HG03565 (cell line): Measurements from ENCODE around the gene BIK.
"Not testable (repeated sequence)": the region's sequence is repeated elsewhere in the genome, so short reads cannot be mapped to it uniquely, and the experiment has no call there.

Source experiments
- ATAC-seq: cut with Tn5 transposase; IDR thresholded peaks from one replicate; pipeline ENCODE4 v1.9.1; 2021; ENCODE audit warnings: mild to moderate bottlenecking, moderate library complexity; ENCODE audit not compliant: unreplicated experiment

BIK gene

DNA sequence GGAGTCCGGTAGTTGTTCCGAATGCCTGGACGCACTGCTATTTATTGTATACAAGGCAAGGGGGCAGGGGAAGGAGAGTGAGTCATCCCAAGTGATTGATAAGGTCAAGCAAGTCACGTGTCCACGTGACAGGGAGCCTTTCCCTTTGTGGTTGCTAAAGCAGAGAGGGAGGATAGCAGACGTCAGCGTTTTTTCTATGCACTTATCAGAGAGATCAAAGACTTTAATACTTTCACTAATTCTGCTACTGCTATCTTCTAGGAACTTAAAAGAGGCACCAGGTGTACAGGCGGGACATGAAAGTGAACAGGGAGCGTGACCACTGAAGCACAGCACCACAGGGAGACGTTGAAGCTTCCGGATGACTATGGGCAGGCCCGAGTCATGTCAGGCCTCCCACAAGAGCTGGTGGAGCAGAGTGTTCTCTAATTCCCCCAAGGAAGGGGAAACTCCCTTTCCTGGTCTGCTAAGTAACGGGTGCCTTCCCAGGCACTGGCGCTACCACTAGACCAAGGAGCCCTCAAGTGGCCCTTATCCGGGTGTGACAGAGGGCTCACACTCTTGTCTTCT is 6.4 kb upstream of the BIK start:
- ATAC-seq, result not testable (repeated sequence)

DNA sequence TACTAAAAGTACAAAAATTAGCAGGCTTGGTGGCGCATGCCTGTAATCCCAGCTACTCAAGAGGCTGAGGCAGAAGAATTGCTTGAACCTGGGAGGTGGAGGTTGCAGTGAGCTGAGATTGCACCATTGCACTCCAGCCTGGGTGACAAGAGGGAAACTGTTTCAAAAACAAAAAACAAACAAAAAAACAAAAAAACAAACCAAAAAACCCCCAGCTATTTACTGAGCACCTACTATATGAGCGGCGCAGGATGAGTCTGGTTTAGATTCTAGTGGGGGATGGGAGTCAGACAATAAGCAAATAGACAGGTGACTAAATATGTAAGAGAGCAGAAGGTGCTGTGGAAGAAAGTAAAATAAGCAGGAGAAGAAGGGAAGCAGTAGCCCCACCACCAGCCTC is 5.6 kb upstream of the BIK start:
- ATAC-seq, result not testable (repeated sequence)

DNA sequence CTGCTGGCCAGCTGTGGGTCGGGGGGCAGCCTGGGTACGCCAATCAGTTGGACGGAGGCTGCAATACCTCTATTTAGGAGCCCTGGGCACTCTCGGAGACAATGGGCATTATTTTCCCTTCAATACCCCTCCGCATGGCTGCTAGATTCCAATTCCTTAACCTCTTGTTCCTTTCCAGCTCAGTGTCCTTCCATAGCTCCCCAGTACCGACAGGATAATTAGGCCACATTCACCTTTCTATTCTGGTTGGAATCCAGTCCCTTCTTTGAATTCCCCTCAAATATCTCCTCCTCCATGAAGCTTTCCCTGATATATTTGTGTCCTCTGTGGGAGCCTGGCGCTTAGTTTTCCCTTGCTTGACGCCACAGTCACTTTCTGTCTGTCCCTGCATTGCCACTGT is 4.2 kb upstream of the BIK start:
- no peak for ATAC-seq

DNA sequence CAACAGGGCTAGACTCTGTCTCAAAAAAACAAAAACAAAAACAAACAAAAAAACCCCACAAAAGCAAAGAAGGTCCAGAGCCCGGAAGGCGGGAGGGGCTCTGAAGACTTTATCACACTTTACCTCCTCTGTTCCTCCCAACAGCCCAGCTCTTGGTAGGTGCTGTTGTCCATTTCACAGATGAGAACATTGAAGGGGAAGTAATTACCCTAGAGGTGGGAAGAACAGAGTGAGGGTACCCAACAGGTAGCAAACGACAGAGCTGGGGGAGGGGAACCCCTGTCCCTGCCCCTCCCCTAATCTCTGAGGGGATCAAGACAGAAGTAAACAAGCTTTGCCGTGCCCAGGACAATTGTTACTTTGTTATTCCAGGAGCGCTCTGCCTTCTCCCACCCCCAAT is 1.0 kb upstream of the BIK start:
- ATAC-seq, result no peak

DNA sequence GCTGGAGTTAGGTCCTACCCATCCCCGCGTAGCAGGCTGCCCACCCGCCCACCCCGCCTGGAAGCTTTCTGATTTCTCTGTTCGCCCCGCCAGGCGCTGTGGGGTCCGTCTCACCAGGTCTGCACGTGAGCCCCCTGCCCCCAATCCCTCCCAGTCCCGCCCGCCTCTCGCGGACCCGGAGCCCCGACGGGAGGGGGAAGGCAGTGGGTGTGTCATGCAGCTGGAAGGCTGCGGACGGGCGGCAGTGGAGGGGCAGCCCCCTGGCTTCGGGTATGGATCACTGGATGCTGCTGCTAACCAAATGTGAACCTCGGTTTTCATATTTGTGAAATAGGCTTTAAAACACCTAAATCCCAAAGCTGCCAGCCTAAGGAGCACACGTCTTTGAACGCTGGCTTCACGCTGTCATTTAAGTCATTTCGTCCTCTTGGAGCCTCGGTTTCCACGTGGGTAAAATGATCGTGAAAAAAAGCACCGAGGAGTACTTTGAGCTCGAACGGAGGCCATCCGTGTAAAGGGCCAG is 568 bp upstream of the BIK start:
- ATAC-seq, result no peak

DNA sequence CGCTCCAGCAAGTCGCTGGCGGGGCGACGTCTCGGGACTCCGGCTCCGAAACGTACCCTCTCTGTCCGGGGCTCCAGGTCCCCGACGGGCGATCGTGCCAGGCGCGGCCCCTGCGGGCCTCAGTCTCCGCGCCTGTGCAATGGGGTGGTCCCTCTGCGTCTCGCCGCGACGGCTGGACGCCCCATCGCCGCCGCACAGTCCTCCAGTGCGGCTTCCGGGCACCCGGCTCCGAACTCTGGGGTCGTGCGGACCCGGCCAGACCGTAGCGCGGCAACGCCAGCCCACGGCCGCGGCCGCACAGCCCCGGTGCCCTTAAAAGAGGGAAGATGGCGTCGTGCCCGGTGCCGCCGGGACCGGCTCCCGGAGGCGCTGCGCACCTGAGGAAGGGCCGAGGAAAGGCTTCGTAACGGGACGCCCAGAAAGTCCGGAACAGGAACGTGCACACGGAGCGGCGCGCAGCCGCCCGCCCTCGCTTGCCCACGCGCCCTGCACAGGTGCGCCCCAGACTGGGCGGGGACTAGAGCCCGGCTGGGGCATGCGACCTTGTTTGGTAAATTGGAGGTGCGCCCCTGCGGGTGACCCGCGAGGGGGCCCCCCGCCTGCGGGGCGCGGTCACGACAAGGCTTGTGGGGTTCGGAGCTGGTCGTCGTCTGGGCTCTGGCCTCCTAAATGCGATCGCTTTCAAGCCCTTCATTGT is 525 bp downstream of the BIK start:
- no peak for ATAC-seq

DNA sequence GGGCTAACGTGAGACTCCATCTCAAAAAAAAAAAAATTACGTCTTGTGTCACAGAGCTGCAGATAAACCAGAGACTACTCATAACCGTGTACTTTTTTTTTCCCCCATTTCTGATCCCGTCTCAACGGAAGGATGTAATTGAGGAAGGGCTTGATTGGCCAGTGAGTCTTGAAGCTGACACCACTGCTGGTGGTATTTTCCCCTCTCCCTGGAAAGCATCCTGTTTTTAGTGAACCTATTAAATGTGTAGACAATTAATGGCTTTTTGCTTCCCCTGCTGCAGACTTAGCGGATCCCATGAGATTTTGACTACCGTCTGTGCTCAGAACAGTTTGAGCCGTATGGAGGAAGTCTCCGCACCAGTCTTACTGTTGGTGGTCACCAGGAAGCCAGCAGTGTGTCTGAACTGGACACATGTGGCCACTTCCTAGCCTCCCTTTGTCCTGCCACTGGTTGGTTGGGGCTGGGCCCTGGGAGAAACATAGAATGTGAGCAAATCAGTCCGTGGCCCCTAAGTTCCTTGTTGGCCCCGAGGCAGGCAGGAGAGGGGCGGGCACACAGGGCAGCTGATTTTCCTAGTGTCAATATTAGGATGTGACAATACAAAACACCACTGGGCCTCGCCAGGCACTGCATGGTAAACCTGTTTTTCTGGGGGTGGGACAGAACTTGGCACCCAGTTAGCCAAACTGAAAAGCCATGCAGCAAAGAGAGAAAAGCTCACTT is 3.1 kb downstream of the BIK start:
- no peak for ATAC-seq

DNA sequence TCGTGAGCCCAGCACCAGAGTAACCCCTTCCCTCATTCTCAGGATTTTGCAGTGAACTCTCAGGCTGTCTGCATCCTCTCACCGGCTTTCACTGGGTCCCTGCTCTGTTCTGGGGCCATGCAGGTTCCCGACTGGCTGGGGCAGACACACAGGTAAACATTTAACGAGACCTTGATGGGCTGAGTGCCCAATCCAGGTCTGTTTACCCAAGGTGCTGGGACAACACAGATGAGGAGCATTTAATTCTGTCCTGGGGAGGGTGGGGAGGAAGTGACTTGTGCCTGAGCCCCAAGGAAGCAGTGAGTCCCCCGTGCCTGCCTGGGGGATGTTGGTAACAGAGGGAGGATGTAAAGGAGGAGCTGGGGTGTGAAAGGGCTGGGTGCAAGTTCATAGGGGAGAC is 4.4 kb downstream of the BIK start:
- ATAC-seq, result no peak

DNA sequence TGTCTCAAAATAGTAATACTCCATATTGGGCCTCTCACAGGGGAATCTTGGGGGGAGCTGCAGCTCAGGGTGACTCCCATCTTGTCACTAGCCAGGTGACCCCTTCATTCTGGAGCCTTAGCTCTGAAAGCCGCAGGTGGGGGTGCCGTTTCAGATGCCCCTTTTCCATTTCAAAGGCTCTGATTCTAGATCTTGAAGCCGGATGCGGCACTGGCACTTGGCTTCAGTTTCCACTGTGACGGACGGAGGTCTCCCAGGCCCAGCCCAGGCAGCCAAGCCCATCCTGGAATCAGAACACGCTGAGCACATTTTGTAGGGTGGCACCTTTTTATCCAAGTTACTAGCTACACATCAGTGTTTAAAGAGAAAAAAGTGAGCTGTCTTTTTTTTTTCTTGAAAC is 6.4 kb downstream of the BIK start:
- ATAC-seq, result no peak

DNA sequence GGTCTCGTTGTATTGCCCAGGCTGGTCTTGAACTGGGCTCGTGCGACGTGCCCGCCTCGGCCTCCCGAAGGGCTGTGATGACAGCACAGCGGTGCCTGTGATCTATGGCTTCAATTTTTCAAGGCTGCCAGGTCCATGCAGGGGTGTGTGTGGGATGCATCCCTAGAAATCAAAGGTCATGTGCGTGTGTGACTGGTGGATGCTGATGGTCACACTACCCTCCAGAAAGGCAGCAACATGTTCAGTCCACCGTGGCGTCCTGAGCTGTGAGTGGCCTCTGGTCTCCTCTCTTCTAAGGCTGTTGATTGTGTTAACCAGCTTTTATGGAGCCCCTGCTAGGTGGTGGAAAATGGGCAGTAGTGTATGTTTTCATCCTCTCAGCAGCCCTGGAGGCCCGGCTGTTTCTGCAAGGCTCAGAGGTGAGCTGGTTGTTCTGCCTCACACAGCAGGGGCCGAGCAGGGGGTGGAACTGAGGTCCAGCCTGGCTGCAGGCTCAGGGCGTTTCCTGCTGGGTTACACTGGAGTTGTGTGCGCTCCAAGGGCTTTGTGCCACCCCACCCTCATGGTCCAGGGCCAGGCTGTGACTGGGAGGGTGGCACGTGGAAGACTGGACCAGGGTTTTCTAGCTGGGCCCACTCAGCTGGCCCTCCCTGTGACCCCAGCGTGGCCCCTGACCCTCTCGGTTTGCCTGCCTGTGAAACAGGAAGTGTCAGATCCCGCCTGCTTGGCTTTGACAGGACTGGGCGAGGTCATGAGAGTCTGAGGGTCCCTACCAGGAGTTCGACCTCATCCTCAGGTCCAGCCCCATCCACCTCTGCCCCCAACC is 7.7 kb downstream of the BIK start:
- ATAC-seq, result no peak

DNA sequence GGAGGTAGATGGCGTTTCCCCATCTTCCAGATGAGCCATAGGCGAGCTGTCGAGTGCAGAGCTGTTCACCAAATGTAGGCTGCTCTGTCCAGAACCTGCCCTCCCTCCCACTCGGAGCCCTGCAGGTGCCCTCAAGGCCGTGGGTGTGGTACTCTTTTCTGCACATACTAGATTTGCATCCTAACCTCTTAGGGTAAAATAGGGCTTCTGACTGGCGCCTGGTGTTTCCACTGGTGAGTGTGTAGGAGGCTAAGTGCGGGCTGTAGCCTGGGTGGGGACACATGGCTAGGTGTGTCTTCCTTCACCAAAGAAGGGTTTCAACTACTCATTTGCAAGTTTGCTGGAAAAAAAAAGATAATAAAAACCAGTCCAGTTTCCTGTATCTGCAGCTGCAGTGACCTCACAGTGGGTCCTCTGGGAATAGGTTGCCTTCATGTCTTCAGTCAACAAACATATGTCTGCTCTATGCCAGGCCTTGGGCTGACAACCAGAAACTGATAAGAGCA is 8.5 kb downstream of the BIK start:
- no peak for ATAC-seq

DNA sequence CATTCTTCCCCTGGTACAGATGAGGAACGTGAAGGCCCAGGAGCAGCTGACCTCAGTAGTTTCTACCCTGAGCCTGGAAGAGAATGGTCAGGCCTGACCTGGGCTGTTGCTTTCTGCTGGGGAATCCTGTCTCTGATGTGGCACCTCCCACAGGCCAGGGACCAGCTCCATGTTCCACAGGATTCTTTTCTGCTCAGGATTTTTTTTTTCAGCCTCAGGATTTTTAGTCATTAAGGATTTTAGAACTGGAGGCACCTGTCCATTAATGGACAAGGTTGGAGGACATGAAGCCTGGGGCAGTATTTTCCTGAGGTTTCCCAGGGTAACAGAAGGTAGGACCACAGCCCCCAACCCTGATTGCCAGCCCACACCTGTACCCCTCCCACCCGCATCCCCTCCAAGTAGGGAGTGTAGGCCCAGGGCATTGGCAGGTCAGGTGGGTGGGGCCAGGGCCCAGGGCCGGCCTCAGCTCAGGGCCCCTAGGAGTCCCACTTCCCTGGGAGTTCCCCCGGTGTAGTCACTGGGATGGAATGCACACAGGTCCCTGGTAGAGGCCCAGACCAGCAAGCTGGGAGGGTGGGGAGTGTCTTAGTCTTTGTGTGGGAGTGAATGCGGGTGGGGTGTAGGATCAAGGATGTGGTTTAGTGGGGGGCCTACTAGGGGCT is 16.1 kb downstream of the BIK start:
- no peak for ATAC-seq

DNA sequence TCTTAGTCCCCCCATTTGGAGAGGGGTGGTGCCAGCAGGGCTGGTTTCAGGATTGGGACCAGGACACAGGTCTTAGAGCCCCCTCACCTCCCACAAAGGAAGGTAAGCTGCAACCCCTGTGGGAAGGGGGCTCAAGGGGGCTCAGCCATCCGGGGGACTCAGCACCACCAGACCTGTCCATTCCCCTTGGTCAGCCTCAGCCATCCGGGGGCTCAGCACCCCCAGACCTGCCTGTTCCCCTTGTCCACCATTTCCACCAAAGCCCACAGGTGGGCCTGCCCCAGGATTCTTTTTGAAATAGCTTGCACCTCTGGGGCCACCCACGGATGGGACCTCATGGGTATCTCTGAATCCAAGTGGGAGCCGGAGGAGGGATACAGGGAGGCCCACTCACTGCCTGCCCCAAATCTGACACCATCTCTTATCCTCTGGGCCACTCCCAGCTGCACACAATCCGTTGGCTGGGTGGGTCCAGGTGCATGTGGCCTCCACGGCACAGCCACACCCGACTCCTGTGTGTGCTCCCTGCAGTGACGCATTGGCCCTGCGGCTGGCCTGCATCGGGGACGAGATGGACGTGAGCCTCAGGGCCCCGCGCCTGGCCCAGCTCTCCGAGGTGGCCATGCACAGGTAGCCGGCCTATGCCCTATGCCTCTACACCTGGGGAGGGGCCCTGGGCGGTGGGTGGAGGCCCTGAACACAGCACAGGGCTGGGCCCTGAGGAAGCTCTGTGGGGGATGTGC is 16.8 kb downstream of the BIK start:
- no peak for ATAC-seq

DNA sequence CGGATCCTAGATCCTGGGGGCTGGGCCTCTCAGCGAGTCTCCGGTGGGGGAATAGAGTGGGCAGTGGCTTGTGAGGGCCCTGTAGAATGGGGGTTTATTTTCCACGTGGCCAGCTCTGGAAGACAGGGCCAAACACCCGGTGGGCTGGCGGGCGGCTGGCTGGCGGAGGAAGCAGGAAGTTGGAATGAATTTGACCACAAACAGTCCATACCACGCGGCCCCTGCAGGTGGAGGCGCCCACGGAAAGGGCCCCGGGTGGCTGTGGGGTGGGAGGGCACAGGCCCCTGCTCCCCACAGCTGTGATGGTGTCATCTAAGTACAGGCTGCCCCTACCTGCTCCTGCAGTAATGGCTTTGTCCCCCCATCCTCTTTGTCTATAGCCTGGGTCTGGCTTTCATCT is 17.6 kb downstream of the BIK start:
- no peak for ATAC-seq

DNA sequence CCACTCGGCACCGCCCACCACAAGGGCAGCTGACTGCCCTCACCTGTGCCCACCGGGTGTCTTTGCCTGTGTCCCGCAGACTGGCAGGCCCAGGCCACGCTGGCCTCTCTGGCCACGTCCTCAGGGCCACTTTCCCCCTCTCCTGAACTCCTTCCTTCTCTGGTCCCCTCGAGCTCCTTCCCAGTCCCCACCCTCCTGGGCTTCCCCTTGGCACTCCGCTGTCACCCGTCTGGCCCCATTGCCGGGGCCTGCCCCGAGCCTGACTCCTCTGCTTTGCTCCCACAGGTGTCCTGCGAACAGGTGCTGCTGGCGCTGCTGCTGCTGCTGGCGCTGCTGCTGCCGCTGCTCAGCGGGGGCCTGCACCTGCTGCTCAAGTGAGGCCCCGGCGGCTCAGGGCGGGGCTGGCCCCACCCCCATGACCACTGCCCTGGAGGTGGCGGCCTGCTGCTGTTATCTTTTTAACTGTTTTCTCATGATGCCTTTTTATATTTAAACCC is 18.4 kb downstream of the BIK start:
- no peak for ATAC-seq

DNA sequence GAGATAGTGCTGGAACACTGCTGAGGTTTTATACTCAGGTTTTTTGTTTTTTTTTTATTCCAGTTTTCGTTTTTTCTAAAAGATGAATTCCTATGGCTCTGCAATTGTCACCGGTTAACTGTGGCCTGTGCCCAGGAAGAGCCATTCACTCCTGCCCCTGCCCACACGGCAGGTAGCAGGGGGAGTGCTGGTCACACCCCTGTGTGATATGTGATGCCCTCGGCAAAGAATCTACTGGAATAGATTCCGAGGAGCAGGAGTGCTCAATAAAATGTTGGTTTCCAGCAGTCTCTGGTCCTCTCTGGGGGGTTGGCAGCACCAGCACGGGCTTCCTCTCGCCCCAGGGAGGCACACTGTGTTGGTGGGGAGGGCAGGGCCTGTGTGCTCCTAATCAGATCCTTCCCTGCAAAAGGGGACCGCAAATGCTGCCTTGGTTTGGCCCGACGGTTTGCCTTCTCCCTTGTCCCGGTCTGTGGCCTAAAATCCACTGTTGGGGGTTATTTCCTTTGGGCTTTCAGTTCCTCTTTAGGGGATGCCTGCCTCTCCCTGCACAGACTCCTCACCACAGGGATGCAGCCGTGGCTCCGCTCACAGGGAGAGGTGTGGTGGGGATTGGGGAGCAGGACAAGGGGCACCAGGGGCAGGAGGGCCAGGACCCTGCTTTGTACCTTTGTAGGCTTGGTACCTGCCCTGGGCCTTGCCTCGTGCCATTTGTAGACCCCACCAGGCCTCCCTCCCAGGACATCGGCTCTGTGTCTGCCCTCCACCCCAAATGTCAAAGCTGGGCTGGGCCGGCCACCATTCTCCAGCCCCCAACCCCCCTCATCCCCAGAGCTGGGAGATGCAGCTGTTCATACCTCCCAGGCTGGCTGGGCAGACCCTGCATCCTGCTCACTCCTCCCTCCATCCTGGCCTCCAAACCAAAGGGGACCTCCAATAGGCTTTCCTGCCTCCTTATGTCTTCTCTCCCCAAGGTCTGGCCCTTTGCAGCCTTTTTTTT is 19.2 kb downstream of the BIK start:
- ATAC-seq, result no peak

DNA sequence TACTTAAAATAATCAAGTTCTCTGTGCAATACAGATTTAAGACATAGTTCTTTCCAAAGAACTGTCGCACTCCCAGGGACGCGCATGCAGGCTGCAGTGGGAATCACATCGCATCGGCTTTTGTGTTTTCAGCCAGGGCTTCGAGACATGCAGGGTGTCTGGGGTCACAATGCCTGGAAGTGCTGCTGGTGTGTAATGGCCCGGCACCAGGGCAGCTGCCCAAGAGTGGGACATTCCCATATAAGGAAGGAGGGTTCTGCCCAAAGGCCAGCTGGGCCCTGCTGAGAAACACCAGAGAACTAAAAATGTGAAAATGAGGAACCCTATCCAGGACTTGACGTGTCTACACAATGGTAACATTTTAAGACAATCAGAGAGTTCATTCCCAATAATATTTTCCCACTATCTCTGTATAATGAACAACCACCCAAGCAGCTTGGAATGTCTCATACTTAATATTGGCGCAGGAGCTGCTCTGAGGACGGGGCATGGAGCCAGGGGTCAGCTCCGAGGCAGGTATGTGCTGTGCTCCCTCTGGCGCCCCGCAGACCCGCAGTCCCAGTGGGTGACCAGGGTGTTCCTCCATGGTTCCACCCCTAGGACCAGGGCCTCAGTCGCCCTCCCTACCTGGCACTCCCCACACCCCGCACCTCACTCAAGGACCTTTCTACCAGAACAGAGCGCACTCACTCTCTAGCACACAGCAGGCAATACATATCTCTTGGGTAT is 21.4 kb downstream of the BIK start:
- no peak for ATAC-seq

DNA sequence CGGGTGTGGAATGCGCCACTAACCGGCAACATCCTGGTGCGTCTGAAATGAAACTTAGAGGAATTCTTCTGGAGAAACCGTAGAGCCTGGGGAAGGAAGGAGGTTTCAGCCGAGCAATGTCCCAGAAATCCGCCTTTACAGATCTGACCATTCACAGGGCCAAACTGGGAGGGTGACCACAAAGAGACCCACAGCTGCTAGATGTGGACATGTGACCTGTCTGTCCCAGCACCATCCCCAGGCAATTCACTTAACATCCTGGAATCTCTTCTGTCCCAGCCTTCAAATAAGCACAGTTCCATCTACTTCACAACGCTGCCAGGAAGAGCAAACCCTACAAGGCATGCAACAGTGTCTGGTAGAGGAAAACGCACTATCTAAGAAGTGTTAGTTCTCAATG is 22.9 kb downstream of the BIK start:
- no peak for ATAC-seq
